D721Med (cell line): Measurements from ENCODE around the gene NDUFAF2.
"Not testable (repeated sequence)": the region's sequence is repeated elsewhere in the genome, so short reads cannot be mapped to it uniquely, and the experiment has no call there.

Source experiments
- DNase-seq: peaks from one replicate; pipeline ENCODE4 v3.0.0; 2011; ENCODE audit warnings: low spot score; ENCODE audit not compliant: insufficient read length
- FAIRE-seq: peaks from 2 replicates; lab custom pipeline; 2011; peaks lifted over from hg19 to GRCh38; lab: Jason Lieb, UNC
- TF ChIP-seq, protein P1 (sequence below): IDR thresholded peaks from 2 replicates; pipeline ENCODE4 v1.5.1; 2012; ENCODE audit warnings: mild to moderate bottlenecking, control low read depth; ENCODE audit not compliant: insufficient read depth; ENCODE audit errors: missing control alignments

Gene NDUFAF2

DNA sequence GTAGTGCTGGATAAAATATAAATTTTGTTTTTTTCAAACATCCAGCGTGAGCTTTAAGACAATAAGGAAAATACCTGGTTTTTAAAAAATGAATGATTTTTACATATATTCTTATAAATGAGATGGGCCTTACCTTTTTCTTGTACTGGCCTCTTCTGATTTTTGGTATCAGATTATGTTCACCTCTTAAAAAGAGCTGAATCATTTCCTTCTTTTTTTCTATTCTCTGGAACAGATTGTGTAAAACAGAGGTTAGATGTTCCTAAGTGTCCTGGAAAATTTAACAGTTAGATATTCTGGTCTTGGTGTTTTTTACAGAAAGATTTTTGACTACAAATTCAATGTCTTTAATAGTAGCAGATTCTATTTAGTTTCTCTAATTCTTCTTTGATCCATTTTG is 74.6 kb downstream of the NDUFAF2 start:
- FAIRE-seq (no peak), DNase-seq (no peak)
- TF ChIP-seq, protein P1, sequence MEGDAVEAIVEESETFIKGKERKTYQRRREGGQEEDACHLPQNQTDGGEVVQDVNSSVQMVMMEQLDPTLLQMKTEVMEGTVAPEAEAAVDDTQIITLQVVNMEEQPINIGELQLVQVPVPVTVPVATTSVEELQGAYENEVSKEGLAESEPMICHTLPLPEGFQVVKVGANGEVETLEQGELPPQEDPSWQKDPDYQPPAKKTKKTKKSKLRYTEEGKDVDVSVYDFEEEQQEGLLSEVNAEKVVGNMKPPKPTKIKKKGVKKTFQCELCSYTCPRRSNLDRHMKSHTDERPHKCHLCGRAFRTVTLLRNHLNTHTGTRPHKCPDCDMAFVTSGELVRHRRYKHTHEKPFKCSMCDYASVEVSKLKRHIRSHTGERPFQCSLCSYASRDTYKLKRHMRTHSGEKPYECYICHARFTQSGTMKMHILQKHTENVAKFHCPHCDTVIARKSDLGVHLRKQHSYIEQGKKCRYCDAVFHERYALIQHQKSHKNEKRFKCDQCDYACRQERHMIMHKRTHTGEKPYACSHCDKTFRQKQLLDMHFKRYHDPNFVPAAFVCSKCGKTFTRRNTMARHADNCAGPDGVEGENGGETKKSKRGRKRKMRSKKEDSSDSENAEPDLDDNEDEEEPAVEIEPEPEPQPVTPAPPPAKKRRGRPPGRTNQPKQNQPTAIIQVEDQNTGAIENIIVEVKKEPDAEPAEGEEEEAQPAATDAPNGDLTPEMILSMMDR, result no peak

DNA sequence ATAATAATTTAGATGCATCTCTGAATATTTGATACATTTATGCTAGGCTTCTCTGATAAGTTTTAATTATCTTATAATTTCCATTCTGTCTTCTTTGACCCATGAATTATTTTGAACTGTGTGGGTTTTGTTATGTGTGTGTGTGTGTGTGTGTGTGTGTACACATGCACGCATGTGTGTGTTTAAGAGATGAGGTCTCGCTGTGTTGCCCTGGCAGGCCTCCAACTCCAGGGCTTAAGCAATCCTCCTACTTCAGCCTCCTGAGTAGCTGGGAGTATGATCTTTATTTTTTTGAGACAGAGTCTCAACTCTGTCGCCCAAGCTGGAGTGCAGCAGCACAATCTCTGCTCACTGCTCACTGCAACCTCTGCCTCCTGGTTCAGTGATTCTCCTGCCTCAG is 75.4 kb downstream of the NDUFAF2 start:
- no peak for FAIRE-seq
- TF ChIP-seq, protein P1, result no peak
- DNase-seq, result no peak

DNA sequence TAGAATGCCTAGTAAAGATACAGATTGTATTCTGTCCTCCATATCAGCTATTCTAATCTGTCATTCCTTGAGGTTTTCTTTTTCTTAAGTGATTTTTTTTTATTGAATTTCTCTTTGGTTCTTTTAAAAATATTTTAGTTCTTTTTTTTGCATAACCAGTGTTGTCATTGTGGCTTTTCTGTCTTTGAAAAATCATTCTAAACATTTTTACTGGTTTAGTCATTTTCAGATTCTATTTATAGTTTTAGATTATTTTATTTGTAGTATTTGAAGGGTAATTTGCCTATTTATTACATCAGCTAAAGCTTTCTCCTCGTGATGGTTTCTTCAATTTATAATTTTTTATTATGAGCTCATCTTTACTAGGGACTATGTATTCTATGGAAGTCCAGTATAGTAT is 78.1 kb downstream of the NDUFAF2 start:
- FAIRE-seq (no peak), DNase-seq (no peak)
- TF ChIP-seq, protein P1, result no peak

DNA sequence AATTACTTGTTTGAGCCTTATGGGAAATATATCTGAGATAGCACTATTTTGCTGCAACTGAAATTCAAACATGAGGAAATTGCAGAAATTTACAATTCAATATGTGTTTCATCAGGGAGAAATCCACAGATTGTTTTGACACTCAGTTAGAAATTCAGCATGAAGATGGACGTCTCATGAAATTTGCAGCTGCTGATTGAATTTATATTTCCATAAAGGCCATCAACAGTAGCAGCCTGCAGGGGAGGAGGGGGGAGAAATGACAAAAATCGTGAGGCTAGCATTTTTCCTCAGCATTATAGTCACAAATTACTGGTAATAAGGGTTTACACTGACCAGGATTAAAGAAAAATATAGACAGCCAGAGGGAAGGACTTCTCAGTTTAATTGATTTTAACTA is 81.0 kb downstream of the NDUFAF2 start:
- DNase-seq, result no peak
- TF ChIP-seq, protein P1, result no peak
- no peak for FAIRE-seq

GRCh38 chr5:61028382-61028781 is 83.4 kb downstream of the NDUFAF2 start:
- FAIRE-seq, result no peak
- no peak for DNase-seq
- TF ChIP-seq, protein P1, result no peak

GRCh38 chr5:61029456-61030162 is 84.6 kb downstream of the NDUFAF2 start:
- TF ChIP-seq, protein P1, result no peak
- DNase-seq (no peak), FAIRE-seq (no peak)

DNA sequence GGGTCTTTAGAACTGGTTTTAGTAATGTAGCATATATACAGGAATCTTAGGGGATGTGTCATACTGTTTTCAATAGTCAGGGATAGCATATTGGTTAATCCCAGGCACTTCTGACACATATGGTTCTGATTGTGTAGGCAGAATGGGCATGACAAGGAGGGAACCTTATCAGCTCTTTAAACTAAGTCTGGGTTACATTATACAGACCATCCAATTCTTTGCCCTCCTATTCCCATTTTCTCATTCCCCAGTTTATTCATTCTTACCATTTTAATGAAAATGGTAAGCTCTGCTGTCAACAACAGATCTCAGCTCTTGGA is 85.1 kb downstream of the NDUFAF2 start:
- TF ChIP-seq, protein P1, result no peak

DNA sequence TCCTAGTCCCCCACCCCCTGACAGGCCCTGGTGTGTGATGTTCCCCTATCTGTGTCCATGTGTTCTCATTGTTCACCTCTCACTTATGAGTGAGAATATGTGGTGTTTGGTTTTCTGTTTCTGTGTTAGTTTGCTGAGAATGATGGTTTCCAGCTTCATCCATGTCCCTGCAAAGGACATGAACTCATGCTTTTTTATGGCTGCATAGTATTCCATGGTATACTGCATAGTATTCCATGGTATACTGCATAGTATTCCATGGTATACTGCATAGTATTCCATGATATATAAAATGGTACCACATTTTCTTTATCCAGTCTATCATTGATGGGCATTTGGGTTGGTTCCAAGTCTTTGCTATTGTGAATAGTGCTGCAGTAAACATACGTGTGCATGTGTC is 86.3 kb downstream of the NDUFAF2 start:
- not testable (repeated sequence) for FAIRE-seq, DNase-seq

More for the DNA sequence above, 85.1 kb downstream of the NDUFAF2 start:
- DNase-seq, result no peak
- no peak for FAIRE-seq
